Left cardiac atrium (tissue), 4 donors: ENCODE data around the gene ABCA12. TPM values are rescaled to one million over a fixed set of nuclear protein-coding genes. Genes with fewer than 3 reads are reported as not detected.

Experiments used
- ATAC-seq, 2 donors: fragments of 200-7000 bp; cut with Tn5 transposase; one replicate each; pipeline ENCODE4 v1.9.1; 2020; ENCODE audit warnings: mild to moderate bottlenecking in 2 of 2, moderate library complexity in 2 of 2
- DNase-seq: peaks from one replicate; pipeline ENCODE4 v3.0.0-alpha.2; 2020
- intact Hi-C, 2 donors: fragments of 100-400 bp; cut with DNase I; formaldehyde crosslinking; loops; one replicate each; pipeline versions ENCODE4 v1.14.1 to v1.15.1; 2022 to 2023
- total RNA-seq, 2 donors: library from RNA; stranded (reverse); fragmentation: NEBNext Ultra II Directional; extraction: Animal tissue kit (Norgen Biotek cat#: 25700); gene quantifications; one replicate each; pipeline ENCODE4 v1.2.1, GENCODE V29; 2021
- donor health status: DM: no; HTN: yes; CAD: no.
- donor health status: DM: no; HTN: yes; CAD: no; lungs with severe emphysema.
- donor health status: DM: yes; HTN: yes; CAD: no.
- donor health status: Dilated cardiomyopathy.

The ABCA12 gene
- total RNA-seq, 2 donors from 2014 or later: not detected

GRCh38 chr2:215003001-215003400 is 135.4 kb downstream of the ABCA12 start:
- intact Hi-C loops: loop anchor here in 1 of 2 donors (5.0 kb wide), 2 partner anchors 1186 to 1201 kb away; no protein-coding TSS in a partner anchor
- no peak for DNase-seq
- no peak for ATAC-seq

- DNase-seq (no peak), ATAC-seq (no peak)
- intact Hi-C loops: loop anchor here in 1 of 2 donors (5.0 kb wide), 2 partner anchors 1185 to 1200 kb away; no protein-coding TSS in a partner anchor
Measured at GRCh38 chr2:215002500-215002899, 135.9 kb downstream of the ABCA12 start.

- ATAC-seq (no peak), DNase-seq (no peak)
- intact Hi-C loops: loop anchor here in 1 of 2 donors (5.0 kb wide), 2 partner anchors 1183 to 1198 kb away; no protein-coding TSS in a partner anchor
Measured at GRCh38 chr2:215000721-215001120, 137.7 kb downstream of the ABCA12 start.

DNA sequence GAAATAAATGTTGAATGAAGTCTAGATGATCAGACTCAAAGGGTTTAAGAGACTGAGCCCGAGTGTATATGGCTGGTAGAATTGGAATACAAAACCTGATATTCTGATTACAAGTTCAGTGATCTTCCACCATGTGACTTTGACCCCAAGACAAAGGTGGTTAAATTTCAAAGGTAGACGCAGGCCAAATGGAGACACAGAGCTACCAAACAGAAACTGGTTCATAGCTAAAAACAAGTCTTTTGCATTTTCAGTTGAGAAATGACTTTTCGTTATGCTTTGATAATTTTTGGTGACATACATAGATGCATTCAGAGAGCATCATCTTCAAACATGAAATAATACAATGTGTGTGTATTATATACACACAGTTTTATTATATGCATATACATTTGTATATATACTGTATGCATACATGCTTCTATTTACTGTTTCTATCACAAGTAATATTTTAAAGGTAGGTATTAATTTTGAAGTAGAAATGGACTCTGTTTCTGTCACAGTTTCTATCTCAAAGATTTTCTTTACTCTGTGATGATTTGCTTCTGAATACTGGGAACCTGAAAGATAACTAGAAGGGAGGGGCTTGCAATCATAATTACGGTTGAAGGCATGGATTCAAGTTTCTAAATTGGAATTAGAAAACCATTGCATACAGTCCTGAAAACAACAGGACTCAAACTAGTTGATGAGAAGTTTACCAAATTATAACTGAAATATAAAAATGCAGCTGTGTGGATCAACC is 142.3 kb downstream of the ABCA12 start:
- ATAC-seq (no peak), DNase-seq (no peak)
- intact Hi-C loops: no loop called here

DNA sequence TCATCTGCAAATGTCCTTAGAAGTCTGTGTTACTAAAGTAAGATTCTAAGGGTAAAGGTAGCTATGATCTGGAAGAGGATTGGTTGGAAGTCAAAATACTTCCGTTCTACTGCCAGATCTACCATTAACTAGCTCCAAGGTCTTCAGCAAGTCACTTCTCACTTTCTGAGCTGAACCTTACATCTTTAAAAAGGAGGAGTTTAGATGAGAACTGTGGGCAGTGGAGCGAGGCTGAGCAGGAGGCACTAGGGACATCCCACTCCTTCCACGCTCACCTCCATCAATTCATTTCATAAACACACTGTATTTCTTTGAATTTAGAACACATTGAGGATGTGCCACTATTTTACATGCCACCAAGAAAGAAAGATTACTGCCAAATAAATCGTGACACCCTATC is 143.0 kb downstream of the ABCA12 start:
- DNase-seq: no peak
- ATAC-seq: no peak
- intact Hi-C loops: no loop called here

- intact Hi-C loops: no loop called here
- no peak for DNase-seq
- no peak for ATAC-seq
Measured at GRCh38 chr2:214992911-214993310, 145.5 kb downstream of the ABCA12 start.

DNA sequence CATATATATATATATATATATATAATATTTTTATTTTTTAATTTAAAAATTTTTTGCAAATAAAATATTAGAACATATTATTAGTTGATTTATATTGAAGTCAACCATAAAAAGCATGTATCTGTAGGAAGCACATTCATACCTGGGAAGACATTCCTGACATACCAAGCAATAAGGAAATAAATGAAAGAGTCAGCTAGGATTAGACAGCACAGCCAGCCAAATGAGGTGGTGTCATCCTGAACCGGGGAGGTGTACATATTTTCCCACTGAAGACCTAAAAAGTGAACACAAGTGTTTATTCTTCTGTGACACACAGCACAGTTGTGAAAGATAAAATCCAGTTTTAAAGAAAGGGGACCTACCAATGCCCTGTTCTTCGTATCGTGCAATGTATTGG is 149.2 kb downstream of the ABCA12 start:
- no peak for DNase-seq
- intact Hi-C loops: no loop called here
- no peak for ATAC-seq

DNA sequence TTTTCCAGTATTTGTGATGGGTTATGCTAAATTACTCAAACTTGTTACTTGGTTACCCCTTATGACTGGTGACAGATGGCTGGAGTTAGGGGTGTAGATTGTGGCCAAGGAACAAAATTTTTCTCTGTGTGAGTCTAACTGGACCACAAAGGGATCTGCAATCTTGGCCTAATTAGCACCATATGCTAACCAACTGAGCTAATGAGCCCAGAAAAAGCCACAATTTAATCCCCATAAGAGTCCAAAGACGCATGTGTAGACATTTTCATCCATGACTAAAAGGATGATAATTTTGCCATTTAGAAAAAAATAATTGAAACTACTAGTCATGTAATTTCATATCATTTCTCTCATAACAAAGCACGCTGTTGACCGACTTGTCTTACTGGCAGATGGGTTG is 151.2 kb downstream of the ABCA12 start:
- DNase-seq: no peak
- ATAC-seq: no peak
- intact Hi-C loops: no loop called here

DNA sequence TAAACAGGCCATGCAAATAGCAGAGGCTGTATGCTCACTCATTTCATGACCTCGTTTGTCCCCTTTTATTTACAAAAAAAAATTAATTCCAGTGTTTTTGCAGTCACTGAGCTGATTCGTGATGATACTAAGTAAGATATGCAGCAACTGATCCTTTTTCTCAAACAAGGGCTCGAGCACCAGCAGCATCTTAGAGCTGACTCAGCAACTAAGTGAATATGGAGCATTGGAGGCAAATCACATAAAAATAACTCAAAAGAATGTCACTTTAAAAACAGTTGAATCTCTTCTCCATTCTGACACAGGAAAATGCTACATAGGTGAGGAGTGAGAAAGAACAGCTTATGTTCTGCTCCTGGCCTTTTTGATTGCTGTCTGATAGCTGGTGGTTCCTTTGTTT is 152.8 kb downstream of the ABCA12 start:
- intact Hi-C loops: no loop called here
- no peak for DNase-seq
- no peak for ATAC-seq

GRCh38 chr2:214966420-214966819 is 172.0 kb downstream of the ABCA12 start:
- DNase-seq (no peak), ATAC-seq (no peak)
- intact Hi-C loops: no loop called here

- DNase-seq (no peak), ATAC-seq (no peak)
- intact Hi-C loops: no loop called here
Measured at GRCh38 chr2:214960677-214961076, 177.7 kb downstream of the ABCA12 start.

- intact Hi-C loops: no loop called here
- DNase-seq (no peak), ATAC-seq (no peak)
Measured at GRCh38 chr2:214946949-214947348, 191.5 kb downstream of the ABCA12 start.

DNA sequence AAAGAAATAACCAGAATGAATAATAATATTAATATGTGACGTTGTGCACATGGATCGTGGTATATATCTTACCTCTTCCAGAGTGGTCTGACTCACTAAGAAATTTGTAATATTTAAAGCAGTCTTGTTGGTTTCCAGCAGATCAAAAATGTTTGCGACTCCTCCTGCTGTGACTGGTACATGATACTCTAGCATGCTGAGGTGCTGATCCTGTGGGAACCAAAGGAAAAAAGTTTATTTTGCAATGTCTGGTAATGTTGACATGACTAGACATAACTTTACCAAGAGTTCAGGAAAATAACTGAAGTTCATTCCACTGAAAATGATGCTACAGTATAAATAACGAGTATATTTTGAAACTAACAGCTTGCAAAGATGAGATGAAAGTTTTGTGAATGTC is 204.4 kb downstream of the ABCA12 start:
- DNase-seq (no peak), ATAC-seq (no peak)
- intact Hi-C loops: no loop called here

- intact Hi-C loops: no loop called here
- ATAC-seq (no peak), DNase-seq (no peak)
Measured at GRCh38 chr2:214904634-214905033, 233.8 kb downstream of the ABCA12 start.

DNA sequence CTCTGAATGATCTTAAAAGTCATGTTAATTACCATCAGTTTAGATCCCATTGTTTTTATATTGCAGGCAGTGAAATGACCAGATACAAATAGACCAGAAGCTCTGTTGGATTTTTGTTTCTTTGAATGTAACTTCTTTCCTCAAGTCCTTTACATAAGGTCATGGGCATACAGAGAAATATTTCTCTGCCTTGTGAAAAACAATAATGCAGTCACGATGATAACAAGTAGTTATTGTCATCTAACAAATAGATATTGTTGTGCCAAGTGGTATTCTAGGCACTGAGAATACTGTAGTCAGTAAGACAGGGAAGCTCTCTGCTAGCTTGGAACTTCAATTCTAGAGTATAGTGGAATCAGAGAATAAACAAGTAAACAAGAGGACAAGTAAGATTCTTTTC is 234.2 kb downstream of the ABCA12 start:
- ATAC-seq (no peak), DNase-seq (no peak)
- intact Hi-C loops: no loop called here

DNA sequence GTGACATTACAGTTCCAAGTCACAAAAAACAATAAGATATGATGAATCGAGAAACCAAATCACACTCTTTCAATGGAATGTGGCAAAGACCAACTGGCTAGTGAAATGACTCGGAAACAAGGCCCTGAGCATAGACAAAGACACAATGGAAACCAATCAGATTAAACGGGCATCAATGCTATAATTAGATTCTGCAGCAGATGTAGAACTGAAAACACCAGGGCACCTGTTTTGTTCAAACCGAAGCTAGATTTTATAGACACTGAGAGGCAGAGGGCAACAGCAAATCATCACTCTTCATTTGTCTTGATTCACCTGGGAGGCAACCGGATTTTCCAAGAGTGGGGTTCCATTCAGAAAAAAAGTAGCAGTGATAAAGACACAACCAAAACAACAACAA is 236.1 kb downstream of the ABCA12 start:
- intact Hi-C loops: no loop called here
- DNase-seq: no peak
- no peak for ATAC-seq

GRCh38 chr2:214899751-214900150 is 238.7 kb downstream of the ABCA12 start:
- DNase-seq (no peak), ATAC-seq (no peak)
- intact Hi-C loops: no loop called here

- DNase-seq (no peak), ATAC-seq (no peak)
- intact Hi-C loops: no loop called here
Measured at GRCh38 chr2:214896274-214896673, 242.2 kb downstream of the ABCA12 start.

- ATAC-seq: no peak
- DNase-seq: no peak
- intact Hi-C loops: no loop called here
Measured at GRCh38 chr2:214895469-214895868, 243.0 kb downstream of the ABCA12 start.

DNA sequence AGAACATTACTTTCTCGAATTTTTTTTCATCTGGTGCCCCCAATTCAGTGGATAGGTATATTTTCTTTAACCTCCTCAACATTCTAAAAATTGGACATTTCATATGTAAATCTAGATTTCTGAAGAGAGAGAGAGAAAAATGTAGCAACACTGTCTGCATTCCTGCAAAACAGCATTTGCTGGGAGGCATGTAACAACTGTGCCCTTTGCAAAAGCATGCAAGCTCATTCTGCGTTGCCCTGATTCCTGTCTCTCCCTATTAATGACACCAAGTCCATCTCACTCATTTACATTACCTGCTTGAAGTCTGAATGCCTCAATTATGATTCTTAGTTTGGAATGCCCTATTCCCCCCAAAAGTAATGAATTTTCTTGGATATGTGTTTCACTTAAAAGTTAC is 249.1 kb downstream of the ABCA12 start:
- intact Hi-C loops: no loop called here
- DNase-seq (no peak), ATAC-seq (no peak)

GRCh38 chr2:214881647-214882202 is 256.7 kb downstream of the ABCA12 start:
- no peak for ATAC-seq
- intact Hi-C loops: no loop called here
- no peak for DNase-seq
